GM12878 (cell line): ENCODE measurements around the gene LYZ. TPM values are rescaled to one million over a fixed set of nuclear protein-coding genes. Genes with fewer than 3 reads are reported as not detected.

Source experiments
- ATAC-seq: fragments of 200-7000 bp; cut with Tn5 transposase; 3 replicates; pipeline ENCODE4 v1.9.1; 2020; ENCODE audit warnings: mild to moderate bottlenecking, moderate library complexity
- BruUV-seq: library from RNA; stranded (reverse); fragments of 400-500 nt; replicated peaks from 2 replicates; lab custom pipeline; 2021; lab: Mats Ljungman, UMichigan
- CTCF ChIA-PET: fragments of 300-600 bp; sonication (Branson Sonifier 250); formaldehyde crosslinking; extraction: SDS; loops from one replicate; lab custom pipeline; 2021; ENCODE audit warnings: inconsistent platforms; lab: Yijun Ruan, JAX
- POLR2A ChIA-PET: fragments of 350-600 bp; formaldehyde crosslinking; extraction: SDS; loops from one replicate; lab custom pipeline; 2021; ENCODE audit warnings: inconsistent platforms; lab: Charles Lee
- RAD21 ChIA-PET: fragments of 300-600 bp; sonication (Branson Sonifier 250); formaldehyde crosslinking; loops from one replicate; lab custom pipeline; 2023; ENCODE audit warnings: antibody characterized with exemption; ENCODE audit not compliant: unreplicated experiment; lab: Charles Lee
- SMC1A ChIA-PET: fragments of 300-600 bp; sonication (Branson Sonifier 250); formaldehyde crosslinking; loops from one replicate; lab custom pipeline; 2023; ENCODE audit not compliant: unreplicated experiment, uncharacterized antibody; lab: Charles Lee
- DNase-seq: peaks from one replicate; pipeline ENCODE4 v3.0.0-alpha.2; 2011; ENCODE audit warnings: low read depth, low spot score
- FAIRE-seq: peaks from 3 replicates; lab custom pipeline; 2011; peaks lifted over from hg19 to GRCh38; lab: Jason Lieb, UNC
- H2AFZ ChIP-seq: 2 replicates; pipeline ENCODE4 v1.6.0; 2011; ENCODE audit warnings: low read depth, low read length, control low read depth; ENCODE audit not compliant: control insufficient read depth
- H3K27ac ChIP-seq: 2 replicates; pipeline ENCODE4 v1.5.1; 2011; ENCODE audit warnings: control low read depth; ENCODE audit not compliant: control insufficient read depth, insufficient read depth
- H3K27me3 ChIP-seq, 2 experiments: replicated peaks in 1 of 2; 2 replicates each; pipeline versions ENCODE4 v1.6.0 to v1.6.1; 2011; ENCODE audit warnings: low read length in 1 of 2; ENCODE audit not compliant: control insufficient read depth in 2 of 2, insufficient read depth in 2 of 2
- H3K36me3 ChIP-seq, 2 experiments: 2 replicates each; pipeline ENCODE4 v1.5.1; 2011; ENCODE audit warnings: low read length in 1 of 2; ENCODE audit not compliant: control insufficient read depth in 2 of 2, insufficient read depth in 2 of 2
- H3K4me1 ChIP-seq: 2 replicates; pipeline ENCODE4 v1.6.1; 2011; ENCODE audit warnings: mild to moderate bottlenecking, low read length, moderate library complexity, mixed read lengths; ENCODE audit not compliant: control insufficient read depth, insufficient read depth
- H3K4me2 ChIP-seq: 2 replicates; pipeline ENCODE4 v1.6.0; 2011; ENCODE audit warnings: control low read depth; ENCODE audit not compliant: control insufficient read depth, insufficient read depth
- H3K4me3 ChIP-seq: fragments of 200-600 bp; sonication (generic); 2 replicates; pipeline ENCODE4 v1.5.1; 2016
- H3K79me2 ChIP-seq: 2 replicates; pipeline ENCODE4 v1.6.0; 2011; ENCODE audit warnings: low read length; ENCODE audit not compliant: control insufficient read depth, insufficient read depth
- H3K9ac ChIP-seq: 2 replicates; pipeline ENCODE4 v1.8.0; 2011; ENCODE audit warnings: low read length, control low read depth, mixed read lengths; ENCODE audit not compliant: control insufficient read depth, insufficient read depth
- H3K9me3 ChIP-seq: replicated peaks from 3 replicates; pipeline ENCODE4 v1.5.1; 2011; ENCODE audit warnings: mild to moderate bottlenecking, low read length; ENCODE audit not compliant: control insufficient read depth, insufficient read depth
- H4K20me1 ChIP-seq: 2 replicates; pipeline ENCODE4 v1.6.0; 2011; ENCODE audit not compliant: control insufficient read depth, insufficient read depth
- CHD1 ChIP-seq: IDR thresholded peaks from 2 replicates; pipeline ENCODE4 v1.6.1; 2012; ENCODE audit warnings: low read depth, low read length, improper control_type of control experiment
- EP300 ChIP-seq, 2 experiments: fragments of 150-350 bp in 1 of 2; IDR thresholded peaks; 2 replicates each; pipeline ENCODE4 v1.6.1; 2011 to 2012; ENCODE audit warnings: low read depth in 2 of 2, low read length in 2 of 2, borderline replicate concordance in 1 of 2, improper control_type of control experiment in 1 of 2, inconsistent platforms in 1 of 2; ENCODE audit not compliant: control insufficient read depth in 1 of 2
- HDGF ChIP-seq: fragments of 450-650 bp; IDR thresholded peaks from 2 replicates; pipeline ENCODE4 v1.6.1; 2016; ENCODE audit warnings: antibody characterized with exemption
- IKZF1 ChIP-seq: fragments of 450-650 bp; conservative IDR thresholded peaks from 2 replicates; pipeline ENCODE4 v1.6.1; 2017; ENCODE audit warnings: antibody characterized with exemption, mild to moderate bottlenecking
- POLR2A ChIP-seq: IDR thresholded peaks from 2 replicates; pipeline ENCODE4 v1.6.1; 2011; ENCODE audit warnings: low read depth, mild to moderate bottlenecking, low read length
- YY1 ChIP-seq: IDR thresholded peaks from 2 replicates; pipeline ENCODE4 v1.6.1; 2011; ENCODE audit warnings: low read depth, mild to moderate bottlenecking, low read length
- ZNF274 ChIP-seq: IDR thresholded peaks from one replicate; pipeline ENCODE4 v1.8.0; 2011; ENCODE audit not compliant: insufficient read length, insufficient read depth
- WGBS: methylation state at CpG from one replicate; pipeline ENCODE4 v1.1.6; 2016; ENCODE audit warnings: low lambda C conversion rate; ENCODE audit not compliant: insufficient replicate concordance, insufficient coverage; ENCODE audit errors: missing lambda C conversion rate; 5-methylcytosine and 5-hydroxymethylcytosine counted together
- in situ Hi-C: fragments of 300-500 bp; cut with MboI; formaldehyde crosslinking; loops from 9 replicates; pipeline ENCODE4 v1.14.3; 2018; ENCODE audit warnings: mixed read lengths
- intact Hi-C: fragments of 100-400 bp; cut with micrococcal nuclease; formaldehyde crosslinking; loops from one replicate; pipeline ENCODE4 v1.14.2; 2022; ENCODE audit not compliant: unreplicated experiment
- polyA plus RNA-seq, 11 experiments: library from polyadenylated mRNA; depleted of rRNA in 4 of 11; unstranded in 6 of 11; stranded (reverse) in 5 of 11; fragments of >200 nt; fragmentation: Nextera tagmentation in 4 of 11; fragmentation: Illumina TruSeq in 1 of 11; extraction: Ambion mirVana in 4 of 11; extraction: Trizol in 1 of 11; gene quantifications; 1 replicate in 1 of 11; 2 replicates in 10 of 11; pipeline versions ENCODE4 v1.2.1 to v1.2.3, GENCODE V29; 2011 to 2016; ENCODE audit warnings: inconsistent platforms in 2 of 11, missing spikeins in 2 of 11, low read depth in 1 of 11
- total RNA-seq, 4 experiments: library from RNA; depleted of rRNA in 3 of 4; stranded (reverse); fragments of >200 nt in 3 of 4; fragmentation: Illumina TruSeq in 1 of 4; extraction: Trizol in 1 of 4; gene quantifications; 2 replicates each; pipeline versions ENCODE4 v1.2.1 to v1.2.3, GENCODE V29; 2013 to 2021
- TF ChIP-seq, protein P1 (sequence below): IDR thresholded peaks from 2 replicates; pipeline ENCODE4 v1.6.1; 2011; ENCODE audit warnings: low read depth, low read length, improper control_type of control experiment, borderline replicate concordance
- TF ChIP-seq, protein P2 (sequence below): fragments of 450-650 bp; IDR thresholded peaks from 2 replicates; pipeline ENCODE4 v1.6.1; 2016; ENCODE audit warnings: mild to moderate bottlenecking, moderate library complexity, borderline replicate concordance
- TF ChIP-seq, protein P3 (sequence below): fragments of 150-350 bp; IDR thresholded peaks from 2 replicates; pipeline ENCODE4 v1.6.1; 2014; ENCODE audit warnings: mild to moderate bottlenecking, low read depth, low read length
- TF ChIP-seq, protein P4 (sequence below): IDR thresholded peaks from 2 replicates; pipeline ENCODE4 v1.6.1; 2011; ENCODE audit warnings: borderline replicate concordance, low read depth, mild to moderate bottlenecking, moderate library complexity, mixed read lengths, low read length; ENCODE audit not compliant: insufficient read depth; ENCODE audit errors: extremely low read length

LYZ gene
- total and polyA plus RNA-seq, 10 of the 15 experiments (the other 5 are each of a cell fraction or from before 2014, with no cell fraction given): 1.9 TPM; not detected in 9

DNA sequence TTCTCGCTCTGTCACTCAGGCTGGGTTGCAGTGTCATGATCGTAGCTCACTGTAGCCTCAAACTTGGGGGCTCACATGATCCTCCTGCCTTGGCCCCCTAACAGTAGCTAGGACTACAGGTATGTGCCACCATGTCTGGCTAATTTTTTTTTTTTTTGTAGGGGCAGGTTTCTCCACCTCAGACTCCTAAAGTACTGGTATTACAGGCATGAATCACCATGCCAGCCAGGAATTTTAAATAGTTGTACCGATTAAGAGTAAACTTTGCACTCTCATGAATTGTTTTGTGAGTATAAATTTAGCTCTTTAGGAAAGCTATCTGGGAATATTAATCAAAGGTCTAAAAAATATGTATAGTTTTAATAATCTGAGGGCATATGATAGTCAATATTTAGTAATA lies 36.9 kb downstream of the LYZ start:
- Histone ChIP-seq H3K4me2 (no peak overlapping the region), H3K79me2 (no peaks in the 10 kb centered on the region; the same call in 1 of the 2 replicates), H3K27me3 (no peaks in the 10 kb centered on the region)
- no TSS peak for BruUV-seq
- ChIA-PET POLR2A (interaction anchor here (1.0 kb wide), 1 partner anchor 195 kb away, joined by 3 read pairs; no protein-coding TSS in a partner anchor), CTCF (interaction anchor here (0.5 to 12.1 kb wide), 7 partner anchors 9 to 255 kb away, joined by 3 to 129 read pairs (median 4); no protein-coding TSS in a partner anchor)
- intact Hi-C loops: no loop called here
- TF ChIP-seq ZNF274 (no peak), EP300 (IDR thresholded peaks at IDR 0.05; ENCODE audit: borderline replicate concordance in 1 of 2, control insufficient read depth in 1 of 2, low read depth in 2 of 2, low read length in 2 of 2) (no peak), CHD1 (no peak), POLR2A (no peak), HDGF (no peak), YY1 (no peak), IKZF1 (no peak)
- TF ChIP-seq, protein P1, sequence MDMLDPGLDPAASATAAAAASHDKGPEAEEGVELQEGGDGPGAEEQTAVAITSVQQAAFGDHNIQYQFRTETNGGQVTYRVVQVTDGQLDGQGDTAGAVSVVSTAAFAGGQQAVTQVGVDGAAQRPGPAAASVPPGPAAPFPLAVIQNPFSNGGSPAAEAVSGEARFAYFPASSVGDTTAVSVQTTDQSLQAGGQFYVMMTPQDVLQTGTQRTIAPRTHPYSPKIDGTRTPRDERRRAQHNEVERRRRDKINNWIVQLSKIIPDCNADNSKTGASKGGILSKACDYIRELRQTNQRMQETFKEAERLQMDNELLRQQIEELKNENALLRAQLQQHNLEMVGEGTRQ: no peak
- TF ChIP-seq, protein P2, sequence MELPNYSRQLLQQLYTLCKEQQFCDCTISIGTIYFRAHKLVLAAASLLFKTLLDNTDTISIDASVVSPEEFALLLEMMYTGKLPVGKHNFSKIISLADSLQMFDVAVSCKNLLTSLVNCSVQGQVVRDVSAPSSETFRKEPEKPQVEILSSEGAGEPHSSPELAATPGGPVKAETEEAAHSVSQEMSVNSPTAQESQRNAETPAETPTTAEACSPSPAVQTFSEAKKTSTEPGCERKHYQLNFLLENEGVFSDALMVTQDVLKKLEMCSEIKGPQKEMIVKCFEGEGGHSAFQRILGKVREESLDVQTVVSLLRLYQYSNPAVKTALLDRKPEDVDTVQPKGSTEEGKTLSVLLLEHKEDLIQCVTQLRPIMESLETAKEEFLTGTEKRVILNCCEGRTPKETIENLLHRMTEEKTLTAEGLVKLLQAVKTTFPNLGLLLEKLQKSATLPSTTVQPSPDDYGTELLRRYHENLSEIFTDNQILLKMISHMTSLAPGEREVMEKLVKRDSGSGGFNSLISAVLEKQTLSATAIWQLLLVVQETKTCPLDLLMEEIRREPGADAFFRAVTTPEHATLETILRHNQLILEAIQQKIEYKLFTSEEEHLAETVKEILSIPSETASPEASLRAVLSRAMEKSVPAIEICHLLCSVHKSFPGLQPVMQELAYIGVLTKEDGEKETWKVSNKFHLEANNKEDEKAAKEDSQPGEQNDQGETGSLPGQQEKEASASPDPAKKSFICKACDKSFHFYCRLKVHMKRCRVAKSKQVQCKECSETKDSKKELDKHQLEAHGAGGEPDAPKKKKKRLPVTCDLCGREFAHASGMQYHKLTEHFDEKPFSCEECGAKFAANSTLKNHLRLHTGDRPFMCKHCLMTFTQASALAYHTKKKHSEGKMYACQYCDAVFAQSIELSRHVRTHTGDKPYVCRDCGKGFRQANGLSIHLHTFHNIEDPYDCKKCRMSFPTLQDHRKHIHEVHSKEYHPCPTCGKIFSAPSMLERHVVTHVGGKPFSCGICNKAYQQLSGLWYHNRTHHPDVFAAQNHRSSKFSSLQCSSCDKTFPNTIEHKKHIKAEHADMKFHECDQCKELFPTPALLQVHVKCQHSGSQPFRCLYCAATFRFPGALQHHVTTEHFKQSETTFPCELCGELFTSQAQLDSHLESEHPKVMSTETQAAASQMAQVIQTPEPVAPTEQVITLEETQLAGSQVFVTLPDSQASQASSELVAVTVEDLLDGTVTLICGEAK: no peak
- TF ChIP-seq, protein P3, sequence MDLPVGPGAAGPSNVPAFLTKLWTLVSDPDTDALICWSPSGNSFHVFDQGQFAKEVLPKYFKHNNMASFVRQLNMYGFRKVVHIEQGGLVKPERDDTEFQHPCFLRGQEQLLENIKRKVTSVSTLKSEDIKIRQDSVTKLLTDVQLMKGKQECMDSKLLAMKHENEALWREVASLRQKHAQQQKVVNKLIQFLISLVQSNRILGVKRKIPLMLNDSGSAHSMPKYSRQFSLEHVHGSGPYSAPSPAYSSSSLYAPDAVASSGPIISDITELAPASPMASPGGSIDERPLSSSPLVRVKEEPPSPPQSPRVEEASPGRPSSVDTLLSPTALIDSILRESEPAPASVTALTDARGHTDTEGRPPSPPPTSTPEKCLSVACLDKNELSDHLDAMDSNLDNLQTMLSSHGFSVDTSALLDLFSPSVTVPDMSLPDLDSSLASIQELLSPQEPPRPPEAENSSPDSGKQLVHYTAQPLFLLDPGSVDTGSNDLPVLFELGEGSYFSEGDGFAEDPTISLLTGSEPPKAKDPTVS: no peak
- TF ChIP-seq, protein P4, sequence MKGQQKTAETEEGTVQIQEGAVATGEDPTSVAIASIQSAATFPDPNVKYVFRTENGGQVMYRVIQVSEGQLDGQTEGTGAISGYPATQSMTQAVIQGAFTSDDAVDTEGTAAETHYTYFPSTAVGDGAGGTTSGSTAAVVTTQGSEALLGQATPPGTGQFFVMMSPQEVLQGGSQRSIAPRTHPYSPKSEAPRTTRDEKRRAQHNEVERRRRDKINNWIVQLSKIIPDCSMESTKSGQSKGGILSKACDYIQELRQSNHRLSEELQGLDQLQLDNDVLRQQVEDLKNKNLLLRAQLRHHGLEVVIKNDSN: no peak
- TF ChIP-seq, all 136 proteins: peak for 0
- DNase-seq (no peak), ATAC-seq (no peak), FAIRE-seq (no peak)
- Histone ChIP-seq H3K9ac (no peak overlapping the region), H4K20me1 (no peaks in the 10 kb centered on the region), H3K4me3 (no peak overlapping the region), H3K4me1 (no peaks in the 10 kb centered on the region), H3K27ac (no peak overlapping the region), H3K36me3 (peaks cover 0 to 4% of the 10 kb centered on the region in 2 experiments; a peak in 2 of 4 replicates), H2AFZ (no peak overlapping the region), H3K9me3 (no peaks in the 10 kb centered on the region)
- in situ Hi-C loops: loop anchor here (10.0 kb wide), 1 partner anchor 190 kb away; no protein-coding TSS in a partner anchor
- SMC1A ChIA-PET: interaction anchor here (1.0 to 3.2 kb wide), 7 partner anchors 10 to 259 kb away, joined by 4 to 32 read pairs (median 8); no protein-coding TSS in a partner anchor
- RAD21 ChIA-PET: interaction anchor here (0.9 to 9.5 kb wide), 2 partner anchors 11 to 186 kb away, joined by 3 to 61 read pairs; no protein-coding TSS in a partner anchor
- WGBS: 95% methylated on average over 3 of the region's 3 CpGs
